GM23338 (cell line): ENCODE measurements around the gene NELL2. TPM values are rescaled to one million over a fixed set of nuclear protein-coding genes. Genes with fewer than 3 reads are reported as not detected.

Experiments
- ATAC-seq: fragments of 200-7000 bp; cut with Tn5 transposase; 3 replicates; pipeline ENCODE4 v1.9.1; 2020
- DNase-seq: peaks from one replicate; pipeline ENCODE4 v3.0.0-alpha.2; 2015; ENCODE audit warnings: low spot score
- H2AFZ ChIP-seq: fragments of 200-600 bp; sonication (generic); 2 replicates; pipeline ENCODE4 v1.8.0; 2016; ENCODE audit warnings: antibody characterized with exemption, mild to moderate bottlenecking, moderate library complexity
- H3F3A ChIP-seq: fragments of 200-600 bp; sonication (generic); replicated peaks from 2 replicates; pipeline ENCODE4 v1.8.0; 2017; ENCODE audit warnings: antibody characterized with exemption, mixed run types, low read depth
- H3K27ac ChIP-seq: fragments of 200-600 bp; sonication (generic); 2 replicates; pipeline ENCODE4 v1.6.1; 2016; ENCODE audit warnings: low read depth
- H3K27me3 ChIP-seq: fragments of 200-600 bp; sonication (generic); 2 replicates; pipeline ENCODE4 v1.8.0; 2016; ENCODE audit warnings: mild to moderate bottlenecking, mixed run types, moderate library complexity; ENCODE audit not compliant: insufficient read depth
- H3K36me3 ChIP-seq: fragments of 200-600 bp; sonication (generic); 2 replicates; pipeline ENCODE4 v1.8.0; 2016; ENCODE audit warnings: mild to moderate bottlenecking; ENCODE audit not compliant: insufficient read depth
- H3K4me1 ChIP-seq: fragments of 200-600 bp; sonication (generic); 2 replicates; pipeline ENCODE4 v1.8.0; 2016; ENCODE audit warnings: mild to moderate bottlenecking, moderate library complexity; ENCODE audit not compliant: insufficient read depth
- H3K4me2 ChIP-seq: fragments of 200-600 bp; sonication (generic); 2 replicates; pipeline ENCODE4 v1.7.1; 2017; ENCODE audit warnings: mixed run types
- H3K4me3 ChIP-seq: fragments of 200-600 bp; sonication (generic); 2 replicates; pipeline ENCODE4 v1.6.1; 2016; ENCODE audit warnings: mixed run types
- H3K79me2 ChIP-seq: fragments of 200-600 bp; sonication (generic); replicated peaks from 2 replicates; pipeline ENCODE4 v1.8.0; 2017; ENCODE audit warnings: mild to moderate bottlenecking; ENCODE audit not compliant: insufficient read depth
- H3K9me2 ChIP-seq: fragments of 200-600 bp; sonication (generic); 2 replicates; pipeline ENCODE4 v1.8.0; 2017; ENCODE audit not compliant: insufficient read depth
- H4K20me1 ChIP-seq: fragments of 200-600 bp; sonication (generic); replicated peaks from 2 replicates; pipeline ENCODE4 v1.8.0; 2017; ENCODE audit warnings: mild to moderate bottlenecking; ENCODE audit not compliant: insufficient read depth
- H3K27ac Mint-ChIP-seq: 2 replicates; pipeline ENCODE4 v1.8.0; 2020; ENCODE audit warnings: inconsistent platforms, mild to moderate bottlenecking, moderate library complexity, mixed read lengths
- H3K27me3 Mint-ChIP-seq: 3 replicates; pipeline ENCODE4 v1.8.0; 2022; ENCODE audit warnings: low read depth, mild to moderate bottlenecking, moderate library complexity, mixed read lengths, inconsistent platforms; ENCODE audit not compliant: insufficient read depth, poor library complexity
- H3K36me3 Mint-ChIP-seq: 3 replicates; pipeline ENCODE4 v1.8.0; 2021; ENCODE audit warnings: low read depth, mild to moderate bottlenecking, inconsistent platforms, moderate library complexity, mixed read lengths
- H3K4me1 Mint-ChIP-seq: 3 replicates; pipeline ENCODE4 v1.8.0; 2020; ENCODE audit warnings: mild to moderate bottlenecking, inconsistent platforms, mixed read lengths
- H3K4me3 Mint-ChIP-seq: 3 replicates; pipeline ENCODE4 v1.8.0; 2021; ENCODE audit warnings: moderate library complexity, mild to moderate bottlenecking, inconsistent platforms, mixed read lengths
- H3K9me3 Mint-ChIP-seq: 3 replicates; pipeline ENCODE4 v1.8.0; 2020; ENCODE audit warnings: moderate library complexity, mild to moderate bottlenecking, inconsistent platforms, mixed read lengths
- CREB1 ChIP-seq: fragments of 250-450 bp; sonication (Bioruptor Pico); IDR thresholded peaks from 2 replicates; pipeline ENCODE4 v1.5.0; 2020; ENCODE audit warnings: low read depth, mild to moderate bottlenecking, moderate library complexity
- CTCF ChIP-seq, 2 experiments: fragments of 200-600 bp in 1 of 2; sonication (generic) in 1 of 2; conservative IDR thresholded peaks; 2 replicates each; pipeline versions ENCODE4 v1.5.1 to v1.6.1; 2016 to 2017; ENCODE audit warnings: antibody characterized with exemption in 2 of 2, low read depth in 2 of 2, mild to moderate bottlenecking in 2 of 2, moderate library complexity in 1 of 2
- EZH2phosphoT487 ChIP-seq: fragments of 200-600 bp; sonication (generic); IDR thresholded peaks from one replicate; pipeline ENCODE4 v1.8.1; 2018; ENCODE audit warnings: antibody characterized with exemption; ENCODE audit not compliant: unreplicated experiment
- NANOG ChIP-seq: IDR thresholded peaks from 2 replicates; pipeline ENCODE4 v1.6.1; 2016; ENCODE audit warnings: antibody characterized with exemption, borderline replicate concordance
- POLR2AphosphoS5 ChIP-seq: IDR thresholded peaks from 2 replicates; pipeline ENCODE4 v1.6.1; 2016; ENCODE audit warnings: antibody characterized with exemption, low read depth
- REST ChIP-seq: IDR thresholded peaks from one replicate; pipeline ENCODE4 v1.6.1; 2018; ENCODE audit warnings: antibody characterized with exemption; ENCODE audit not compliant: unreplicated experiment
- STAT1 ChIP-seq: IDR thresholded peaks from one replicate; pipeline ENCODE4 v1.6.1; 2016; ENCODE audit warnings: antibody characterized with exemption; ENCODE audit not compliant: unreplicated experiment
- ZNF114 ChIP-seq: fragments of 250-450 bp; sonication (Bioruptor Pico); IDR thresholded peaks from 2 replicates; pipeline ENCODE4 v1.5.0; 2020; ENCODE audit warnings: mild to moderate bottlenecking, moderate library complexity
- ZNF331 ChIP-seq: fragments of 250-450 bp; sonication (Bioruptor Pico); IDR thresholded peaks from 2 replicates; pipeline ENCODE4 v1.5.0; 2020; ENCODE audit warnings: low read depth, mild to moderate bottlenecking, moderate library complexity
- ZNF462 ChIP-seq: fragments of 250-450 bp; sonication (Bioruptor Pico); IDR thresholded peaks from 2 replicates; pipeline ENCODE4 v1.5.0; 2020; ENCODE audit warnings: mild to moderate bottlenecking, moderate library complexity
- polyA plus RNA-seq: library from polyadenylated mRNA; unstranded; fragments of >200 nt; fragmentation: Nextera tagmentation; extraction: Ambion mirVana; gene quantifications from 2 replicates; pipeline ENCODE4 v1.2.1, GENCODE V29; 2016
- total RNA-seq: library from RNA; depleted of rRNA; stranded (reverse); fragments of >200 nt; shearing (Covaris generic); gene quantifications from 2 replicates; pipeline ENCODE4 v1.2.3, GENCODE V29; 2014

The NELL2 gene
- total and polyA plus RNA-seq, 2 experiments from 2014 or later: 25.1 to 99.5 TPM

GRCh38 chr12:44677724-44678123, 198.4 kb downstream of the NELL2 start (continued):
- TF ChIP-seq CTCF (conservative IDR thresholded peaks at IDR 0.05; ENCODE audit: low read depth in 2 of 2): no peak
- TF ChIP-seq ZNF114: no peak
- no peak for TF ChIP-seq STAT1
- no peak for TF ChIP-seq EZH2phosphoT487
- no peak for TF ChIP-seq NANOG
- no peak for TF ChIP-seq REST
- TF ChIP-seq POLR2AphosphoS5: no peak
- TF ChIP-seq CREB1 (CRISPR knock-in tag): no peak

GRCh38 chr12:44674875-44675274, 201.2 kb downstream of the NELL2 start:
- no peak overlapping the region for H3K4me2 ChIP-seq
- H3K27ac ChIP-seq: no peak overlapping the region
- no peak overlapping the region for H2AFZ ChIP-seq
- H3K27me3 ChIP-seq: no peaks in the 10 kb centered on the region
- Mint-ChIP-seq H3K36me3 (peaks cover 5% of the 10 kb centered on the region; the same call in 2 of the 3 replicates), H3K27ac (no peak overlapping the region), H3K27me3 (no peaks in the 10 kb centered on the region), H3K4me3 (no peak overlapping the region), H3K4me1 (peaks cover 3% of the 10 kb centered on the region; the same call in 2 of the 3 replicates), H3K9me3 (peaks cover 11% of the 10 kb centered on the region; the same call in 2 of the 3 replicates)
- H3K9me2 ChIP-seq: no peaks in the 10 kb centered on the region
- H3K4me1 ChIP-seq: no peaks in the 10 kb centered on the region
- TF ChIP-seq ZNF114 (no peak), POLR2AphosphoS5 (no peak), ZNF462 (CRISPR knock-in tag) (no peak), EZH2phosphoT487 (no peak), ZNF331 (CRISPR knock-in tag) (no peak), CTCF (conservative IDR thresholded peaks at IDR 0.05; ENCODE audit: low read depth in 2 of 2) (no peak)
- no peaks in the 10 kb centered on the region for H3F3A ChIP-seq
- ATAC-seq (no peak), DNase-seq (no peak)
- no peak overlapping the region for H3K4me3 ChIP-seq
- H3K79me2 ChIP-seq: no peaks in the 10 kb centered on the region
- no peaks in the 10 kb centered on the region for H4K20me1 ChIP-seq
- H3K36me3 ChIP-seq: no peaks in the 10 kb centered on the region
